Measurements from ENCODE around the gene PKD2. TPM values are rescaled to one million over a fixed set of nuclear protein-coding genes. Genes with fewer than 3 reads are reported as not detected.
"Not testable (repeated sequence)": the region's sequence is repeated elsewhere in the genome, so short reads cannot be mapped to it uniquely, and the experiment has no call there.

PKD2 gene
- total RNA-seq, 2 donors from 2014 or later: 58.1 to 93.8 TPM

GRCh38 chr4:87983996-87984395 lies 23.4 kb upstream of the PKD2 start:
- intact Hi-C loops (cut with DNase I): no loop called here
- no peak for DNase-seq (ENCODE audit: low spot score)

GRCh38 chr4:87985097-87985886 lies 22.1 kb upstream of the PKD2 start:
- DNase-seq (ENCODE audit: low spot score): peak; percentile 82
- intact Hi-C loops (cut with DNase I): no loop called here

- intact Hi-C loops (cut with DNase I): no loop called here
- DNase-seq (ENCODE audit: low spot score): no peak
Measured at GRCh38 chr4:87985887-87986200, 21.6 kb upstream of the PKD2 start.

- intact Hi-C loops (cut with DNase I): no loop called here
Measured at GRCh38 chr4:87986508-87986907, 20.9 kb upstream of the PKD2 start.

GRCh38 chr4:87989765-87990164 lies 17.7 kb upstream of the PKD2 start:
- DNase-seq (ENCODE audit: low spot score): no peak
- intact Hi-C loops (cut with DNase I): no loop called here

More at GRCh38 chr4:87986508-87986907, 20.9 kb upstream of the PKD2 start:
- no peak for DNase-seq (ENCODE audit: low spot score)

GRCh38 chr4:87995435-87995834 lies 12.0 kb upstream of the PKD2 start:
- intact Hi-C loops (cut with DNase I): no loop called here
- no peak for DNase-seq (ENCODE audit: low spot score)

GRCh38 chr4:87999191-87999691 lies 8.2 kb upstream of the PKD2 start:
- intact Hi-C loops (cut with DNase I); DNase-seq (ENCODE audit: low spot score): not testable (repeated sequence)

- intact Hi-C loops (cut with DNase I): no loop called here
- no peak for DNase-seq (ENCODE audit: low spot score)
Measured at GRCh38 chr4:88001871-88002270, 5.6 kb upstream of the PKD2 start.

GRCh38 chr4:88002786-88003185 lies 4.6 kb upstream of the PKD2 start:
- no peak for DNase-seq (ENCODE audit: low spot score)
- intact Hi-C loops (cut with DNase I): no loop called here

GRCh38 chr4:88003261-88003660 lies 4.2 kb upstream of the PKD2 start:
- intact Hi-C loops (cut with DNase I): no loop called here
- no peak for DNase-seq (ENCODE audit: low spot score)

GRCh38 chr4:88005076-88005475 lies 2.4 kb upstream of the PKD2 start:
- intact Hi-C loops (cut with DNase I): no loop called here
- DNase-seq (ENCODE audit: low spot score): no peak

GRCh38 chr4:88005946-88006345 lies 1.5 kb upstream of the PKD2 start:
- intact Hi-C loops (cut with DNase I): no loop called here

GRCh38 chr4:88006956-88007303 lies 505 bp upstream of the PKD2 start:
- no peak for DNase-seq (ENCODE audit: low spot score)

More at GRCh38 chr4:88005946-88006345, 1.5 kb upstream of the PKD2 start:
- no peak for DNase-seq (ENCODE audit: low spot score)

GRCh38 chr4:88008122-88008742 lies 797 bp downstream of the PKD2 start:
- peak; percentile 83 for DNase-seq (ENCODE audit: low spot score)
- intact Hi-C loops (cut with DNase I): no loop called here

More at GRCh38 chr4:88006956-88007303, 505 bp upstream of the PKD2 start:
- intact Hi-C loops (cut with DNase I): no loop called here

- intact Hi-C loops (cut with DNase I): no loop called here
Measured at GRCh38 chr4:88008743-88009171, 1.3 kb downstream of the PKD2 start.

GRCh38 chr4:88009871-88010270 lies 2.4 kb downstream of the PKD2 start:
- intact Hi-C loops (cut with DNase I): no loop called here

More at GRCh38 chr4:88008743-88009171, 1.3 kb downstream of the PKD2 start:
- no peak for DNase-seq (ENCODE audit: low spot score)

GRCh38 chr4:88010966-88011365 lies 3.5 kb downstream of the PKD2 start:
- intact Hi-C loops (cut with DNase I): no loop called here
- DNase-seq (ENCODE audit: low spot score): no peak

More at GRCh38 chr4:88009871-88010270, 2.4 kb downstream of the PKD2 start:
- no peak for DNase-seq (ENCODE audit: low spot score)

GRCh38 chr4:88012647-88013046 lies 5.2 kb downstream of the PKD2 start:
- intact Hi-C loops (cut with DNase I): no loop called here
- DNase-seq (ENCODE audit: low spot score): no peak

GRCh38 chr4:88014386-88014905 lies 7.0 kb downstream of the PKD2 start:
- no peak for DNase-seq (ENCODE audit: low spot score)
- intact Hi-C loops (cut with DNase I): no loop called here

- intact Hi-C loops (cut with DNase I): no loop called here
- DNase-seq (ENCODE audit: low spot score): no peak
Measured at GRCh38 chr4:88015659-88016295, 8.3 kb downstream of the PKD2 start.
